Inflammatory macrophage (primary cell): ENCODE results near the gene HNF1A.

Experiments
- DNase-seq, 2 donors: peaks; one replicate each; pipeline ENCODE4 v3.0.0-alpha.2; 2020 to 2022

HNF1A gene

GRCh38 chr12:120959111-120959878 is 19.0 kb upstream of the HNF1A start:
- no peak for DNase-seq

- no peak for DNase-seq
Measured at GRCh38 chr12:120960657-120961056, 17.7 kb upstream of the HNF1A start.

- DNase-seq = no peak
Measured at GRCh38 chr12:120961604-120962531, 16.5 kb upstream of the HNF1A start.

GRCh38 chr12:120962532-120963020 is 15.8 kb upstream of the HNF1A start:
- DNase-seq = peak in 1 of 2 donors; percentile 15

- no peak for DNase-seq
Measured at GRCh38 chr12:120964298-120964697, 14.0 kb upstream of the HNF1A start.

GRCh38 chr12:120965534-120966091 is 12.7 kb upstream of the HNF1A start:
- DNase-seq = no peak

- no peak for DNase-seq
Measured at GRCh38 chr12:120970310-120970709, 8.0 kb upstream of the HNF1A start.

- DNase-seq = peak; percentile 69 to 78
Measured at GRCh38 chr12:120971299-120972180, 6.8 kb upstream of the HNF1A start.

- no peak for DNase-seq
Measured at GRCh38 chr12:120972870-120973543, 5.3 kb upstream of the HNF1A start.

GRCh38 chr12:120977531-120978295 is 630 bp upstream of the HNF1A start:
- DNase-seq = no peak

- DNase-seq = no peak
Measured at GRCh38 chr12:120979220-120979861, 998 bp downstream of the HNF1A start.

GRCh38 chr12:120979862-120980696 is 1.7 kb downstream of the HNF1A start:
- DNase-seq = no peak

- no peak for DNase-seq
Measured at GRCh38 chr12:120980800-120981368, 2.5 kb downstream of the HNF1A start.

GRCh38 chr12:120981407-120981941 is 3.1 kb downstream of the HNF1A start:
- DNase-seq = no peak

GRCh38 chr12:120982659-120983058 is 4.3 kb downstream of the HNF1A start:
- no peak for DNase-seq

GRCh38 chr12:120983759-120984158 is 5.4 kb downstream of the HNF1A start:
- DNase-seq = no peak

GRCh38 chr12:120984351-120984898 is 6.1 kb downstream of the HNF1A start:
- no peak for DNase-seq

- no peak for DNase-seq
Measured at GRCh38 chr12:120988234-120988633, 9.9 kb downstream of the HNF1A start.
